ENCODE data around the gene CHRM4. TPM values are rescaled to one million over a fixed set of nuclear protein-coding genes. Genes with fewer than 3 reads are reported as not detected.

CHRM4 gene
- total RNA-seq, 1 experiment from 2014 or later = 0.27 TPM

- ChIA-PET CTCF (no interaction called here), POLR2A (no interaction called here)
- intact Hi-C loops (cut with micrococcal nuclease; ENCODE audit: unreplicated experiment) = no loop called here
- H3K4me1 Mint-ChIP-seq (ENCODE audit: low read depth, unreplicated experiment) = no peaks in the 10 kb centered on the region
- peaks cover 71% of the 10 kb centered on the region for H3K36me3 Mint-ChIP-seq (ENCODE audit: insufficient read depth, unreplicated experiment)
- TF ChIP-seq CTCF (IDR thresholded peaks at IDR 0.05; ENCODE audit: insufficient read depth in 1 of 2, low read depth in 1 of 2, low read length in 1 of 2, severe bottlenecking in 1 of 2, unreplicated experiment in 1 of 2) = no peak
- H3K4me1 ChIP-seq = no peaks in the 10 kb centered on the region
- no peak for DNase-seq
- H3K4me3 Mint-ChIP-seq (ENCODE audit: unreplicated experiment) = no peak overlapping the region
- no peaks in the 10 kb centered on the region for H3K36me3 ChIP-seq (ENCODE audit: control insufficient read depth, insufficient read depth, low read length)
- no peaks in the 10 kb centered on the region for H3K9me3 ChIP-seq
- BruUV-seq (replicated peaks) = no TSS peak
- no peaks in the 10 kb centered on the region for H3K27me3 Mint-ChIP-seq (ENCODE audit: insufficient read depth, unreplicated experiment)
- H3K27ac Mint-ChIP-seq (ENCODE audit: unreplicated experiment) = no peak overlapping the region
- no peaks in the 10 kb centered on the region for H3K27me3 ChIP-seq (replicated peaks; ENCODE audit: control insufficient read depth, insufficient read depth, low read length)
- H3K9me3 Mint-ChIP-seq (ENCODE audit: unreplicated experiment) = no peaks in the 10 kb centered on the region
- no peak overlapping the region for H3K4me3 ChIP-seq (ENCODE audit: low read depth, low read length)
Observed at GRCh38 chr11:46422588-46422987, 31.0 kb upstream of the CHRM4 start.

- Mint-ChIP-seq H3K36me3 (ENCODE audit: insufficient read depth, unreplicated experiment) (peaks cover 75% of the 10 kb centered on the region), H3K27ac (ENCODE audit: unreplicated experiment) (no peak overlapping the region), H3K4me3 (ENCODE audit: unreplicated experiment) (no peak overlapping the region), H3K4me1 (ENCODE audit: low read depth, unreplicated experiment) (no peaks in the 10 kb centered on the region), H3K9me3 (ENCODE audit: unreplicated experiment) (no peaks in the 10 kb centered on the region), H3K27me3 (ENCODE audit: insufficient read depth, unreplicated experiment) (no peaks in the 10 kb centered on the region)
- DNase-seq = no peak
- Histone ChIP-seq H3K4me3 (ENCODE audit: low read depth, low read length) (no peak overlapping the region), H3K9me3 (no peaks in the 10 kb centered on the region), H3K36me3 (ENCODE audit: control insufficient read depth, insufficient read depth, low read length) (no peaks in the 10 kb centered on the region), H3K4me1 (no peaks in the 10 kb centered on the region), H3K27me3 (replicated peaks; ENCODE audit: control insufficient read depth, insufficient read depth, low read length) (no peaks in the 10 kb centered on the region)
- ChIA-PET POLR2A (no interaction called here), CTCF (interaction anchor here (0.7 kb wide), 1 partner anchor 32 kb away, joined by 3 read pairs; no protein-coding TSS in a partner anchor)
- intact Hi-C loops (cut with micrococcal nuclease; ENCODE audit: unreplicated experiment) = no loop called here
- BruUV-seq (replicated peaks) = no TSS peak
- TF ChIP-seq CTCF (IDR thresholded peaks at IDR 0.05; ENCODE audit: insufficient read depth in 1 of 2, low read depth in 1 of 2, low read length in 1 of 2, severe bottlenecking in 1 of 2, unreplicated experiment in 1 of 2) = no peak
Observed at GRCh38 chr11:46421257-46421880, 29.8 kb upstream of the CHRM4 start.

- no peak overlapping the region for H3K4me3 ChIP-seq (ENCODE audit: low read depth, low read length)
- H3K9me3 ChIP-seq = no peaks in the 10 kb centered on the region
- DNase-seq = no peak
- H3K27me3 ChIP-seq (replicated peaks; ENCODE audit: control insufficient read depth, insufficient read depth, low read length) = no peaks in the 10 kb centered on the region
- Mint-ChIP-seq H3K9me3 (ENCODE audit: unreplicated experiment) (no peaks in the 10 kb centered on the region), H3K27me3 (ENCODE audit: insufficient read depth, unreplicated experiment) (no peaks in the 10 kb centered on the region), H3K36me3 (ENCODE audit: insufficient read depth, unreplicated experiment) (peaks cover 70% of the 10 kb centered on the region), H3K4me3 (ENCODE audit: unreplicated experiment) (no peak overlapping the region), H3K4me1 (ENCODE audit: low read depth, unreplicated experiment) (no peaks in the 10 kb centered on the region), H3K27ac (ENCODE audit: unreplicated experiment) (no peak overlapping the region)
- POLR2A ChIA-PET = no interaction called here
- intact Hi-C loops (cut with micrococcal nuclease; ENCODE audit: unreplicated experiment) = no loop called here
- no peaks in the 10 kb centered on the region for H3K4me1 ChIP-seq
- TF ChIP-seq CTCF (IDR thresholded peaks at IDR 0.05; ENCODE audit: insufficient read depth in 1 of 2, low read depth in 1 of 2, low read length in 1 of 2, severe bottlenecking in 1 of 2, unreplicated experiment in 1 of 2) = no peak
- H3K36me3 ChIP-seq (ENCODE audit: control insufficient read depth, insufficient read depth, low read length) = no peaks in the 10 kb centered on the region
- BruUV-seq (replicated peaks) = no TSS peak
- CTCF ChIA-PET = no interaction called here
Observed at GRCh38 chr11:46420513-46420912, 28.9 kb upstream of the CHRM4 start.

Data from Caco-2 (cell line).